ENCODE data around the gene GCLC.
"Not testable (repeated sequence)": the region's sequence is repeated elsewhere in the genome, so short reads cannot be mapped to it uniquely, and the experiment has no call there.

The GCLC gene

DNA sequence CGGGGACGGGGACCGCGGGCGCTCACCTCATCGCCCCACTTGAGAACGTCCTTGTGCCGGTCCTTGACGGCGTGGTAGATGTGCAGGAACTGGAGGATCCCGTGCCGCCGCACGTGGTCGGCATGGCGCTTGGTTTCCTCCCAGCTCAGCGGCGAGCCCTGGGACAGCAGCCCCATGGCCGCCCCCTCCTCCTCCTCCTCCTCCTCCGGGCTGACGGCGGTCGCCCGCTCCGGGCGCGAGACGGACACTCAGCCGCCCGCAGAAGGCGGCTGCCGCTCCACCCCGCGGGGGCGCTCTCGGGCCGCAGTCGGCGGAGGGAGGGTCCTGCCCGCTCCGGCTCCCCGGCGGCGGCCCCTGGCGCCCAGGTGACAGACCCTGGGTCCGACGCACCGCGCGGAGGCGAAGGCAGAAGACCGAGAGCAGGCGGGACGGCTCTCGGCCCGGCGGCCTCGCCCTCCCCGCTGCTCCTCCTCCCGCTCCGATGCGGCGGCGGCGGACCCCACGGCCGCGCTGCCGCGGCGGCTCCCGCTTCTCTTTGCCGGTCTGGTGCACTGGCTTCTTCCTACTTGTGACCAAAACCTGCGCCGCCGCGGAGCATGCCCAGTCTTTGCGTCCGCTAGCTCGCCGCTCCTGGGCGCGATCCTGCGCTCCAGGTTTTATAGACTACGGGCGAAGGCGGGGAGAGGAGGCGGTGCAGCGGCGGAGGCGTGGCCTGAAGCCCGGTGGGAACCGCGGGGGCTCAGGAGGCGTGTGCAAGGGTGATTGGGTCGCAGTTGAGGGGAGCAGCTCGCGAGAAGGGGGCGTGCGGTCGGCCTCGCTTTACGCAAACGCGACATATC is at the start of gene GCLC:
TSS of gene GCLC (minus strand) at position 632 of the 839 bp plus-strand sequence. CDS start at position 176, 456 bp downstream.
- peak; percentile 79 to 97 (median 93) for DNase-seq
- intact Hi-C loops (cut with DNase I) = loop anchor here (5.0 to 10.0 kb wide), 4 partner anchors 50 to 183 kb away; no protein-coding TSS in a partner anchor

DNA sequence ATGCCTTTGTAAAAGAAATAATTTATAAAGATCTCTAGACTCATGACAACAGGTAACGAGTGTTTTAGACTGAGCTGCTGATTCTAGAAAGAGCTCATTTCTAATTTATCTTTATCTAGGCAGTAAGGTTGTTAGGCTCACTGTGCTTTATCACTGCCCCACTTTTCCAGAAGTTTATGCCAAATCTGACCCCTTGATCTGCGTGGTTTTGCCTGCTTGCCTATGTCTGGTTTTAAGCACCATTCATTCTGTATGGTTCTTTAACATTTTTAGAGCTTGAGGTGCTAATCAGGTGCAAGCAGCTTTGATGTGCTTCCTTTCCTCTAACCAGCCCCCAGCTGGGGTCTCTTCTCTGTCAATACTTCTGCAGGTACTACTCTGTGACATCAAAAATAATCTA is 49.7 kb upstream of the GCLC start:
- intact Hi-C loops (cut with DNase I) = no loop called here
- no peak for DNase-seq

DNA sequence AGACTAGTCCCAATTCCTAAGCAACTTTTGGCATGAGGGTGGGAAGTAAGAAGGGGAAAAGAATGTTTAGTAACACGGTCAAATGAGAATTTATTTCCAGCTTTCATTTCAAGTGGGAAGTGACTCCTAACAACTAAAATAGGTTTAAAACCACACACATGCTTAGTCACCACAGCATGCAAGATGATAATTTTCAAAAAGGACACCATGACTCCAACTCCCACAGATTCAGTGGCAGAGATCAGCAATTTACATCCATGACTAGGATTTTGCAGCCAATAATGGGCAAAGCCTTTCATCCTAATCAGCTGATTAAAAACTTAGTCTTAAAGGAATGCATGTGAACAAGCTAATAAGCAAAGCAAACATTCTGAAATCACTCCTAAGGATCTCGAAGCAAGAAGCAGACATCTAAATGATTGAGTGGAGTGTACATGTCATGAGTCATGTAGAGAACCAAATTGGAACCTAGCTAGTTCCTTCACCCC is 48.1 kb upstream of the GCLC start:
- intact Hi-C loops (cut with DNase I) = no loop called here
- no peak for DNase-seq

DNA sequence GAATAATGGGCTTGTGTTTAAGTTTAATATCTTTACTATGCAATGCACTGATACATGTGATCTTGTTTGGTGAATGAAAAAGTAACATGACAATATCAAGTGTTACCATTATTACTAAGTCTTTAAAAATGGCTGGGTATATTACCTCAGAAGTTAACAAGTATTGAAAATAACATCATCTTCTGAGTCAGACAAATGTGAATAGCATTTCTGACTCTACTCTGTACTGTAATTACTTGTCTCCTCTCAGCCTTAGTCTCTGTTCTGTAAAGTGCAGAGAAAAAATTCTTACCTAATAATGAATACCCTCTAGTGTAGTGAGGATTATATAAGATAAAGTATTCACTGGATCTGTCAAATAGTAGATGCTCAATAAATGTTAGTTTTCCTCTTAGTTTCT is 47.0 kb upstream of the GCLC start:
- intact Hi-C loops (cut with DNase I) = no loop called here
- DNase-seq = no peak

DNA sequence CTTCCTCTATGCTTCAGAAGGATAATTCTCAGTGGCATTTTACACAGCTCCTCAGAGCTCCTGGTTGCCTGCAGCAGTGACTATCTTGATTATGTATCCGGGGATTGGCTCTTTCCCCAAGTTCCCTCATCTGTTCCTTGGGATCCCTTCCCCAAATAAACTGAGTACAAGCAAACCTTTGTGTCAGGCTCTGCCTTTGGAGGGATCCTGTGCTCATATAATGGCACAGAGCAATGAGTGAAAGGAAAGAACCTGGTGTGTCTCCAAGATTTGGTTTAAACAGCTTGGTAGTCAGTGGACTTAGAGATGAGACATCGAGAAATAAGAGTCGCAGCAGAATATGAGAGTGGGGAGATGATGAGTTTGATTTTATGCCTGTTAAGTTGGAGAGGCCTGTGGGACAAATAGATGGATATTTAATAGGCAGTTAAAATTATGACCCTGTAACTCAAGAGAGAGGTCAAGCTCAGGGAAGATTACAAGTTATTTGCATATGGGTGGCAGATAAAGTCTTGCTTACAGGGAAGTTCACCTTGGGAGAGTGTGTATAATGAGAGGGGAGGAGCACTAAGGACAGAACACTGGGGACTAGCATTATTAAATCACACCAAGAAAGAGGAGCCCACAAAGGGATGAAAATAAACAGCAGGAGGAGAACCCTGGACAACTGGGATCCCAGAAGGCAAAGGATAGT is 44.1 kb upstream of the GCLC start:
- peak in 2 of 42 donors; percentile 15 to 33 for DNase-seq
- intact Hi-C loops (cut with DNase I) = no loop called here

DNA sequence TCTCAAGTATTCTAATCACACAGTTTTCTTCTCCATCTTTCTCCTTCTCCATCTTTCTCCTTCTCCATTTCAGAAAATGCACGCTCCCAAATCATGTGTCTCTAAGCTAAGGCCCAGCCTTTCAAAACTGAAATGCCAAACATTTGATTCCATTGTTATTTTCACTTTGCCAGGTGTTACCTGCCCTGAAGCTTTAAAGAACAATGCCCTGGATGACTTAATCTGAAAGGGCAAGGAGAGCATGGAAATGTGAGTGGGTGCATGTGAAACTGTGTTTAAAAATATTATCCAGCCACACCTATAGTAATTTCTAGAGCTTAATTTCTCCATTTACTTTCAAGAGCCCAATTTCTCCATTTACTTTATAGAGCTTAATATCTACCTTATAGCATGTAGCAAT is 42.4 kb upstream of the GCLC start:
- no peak for DNase-seq
- intact Hi-C loops (cut with DNase I) = no loop called here

DNA sequence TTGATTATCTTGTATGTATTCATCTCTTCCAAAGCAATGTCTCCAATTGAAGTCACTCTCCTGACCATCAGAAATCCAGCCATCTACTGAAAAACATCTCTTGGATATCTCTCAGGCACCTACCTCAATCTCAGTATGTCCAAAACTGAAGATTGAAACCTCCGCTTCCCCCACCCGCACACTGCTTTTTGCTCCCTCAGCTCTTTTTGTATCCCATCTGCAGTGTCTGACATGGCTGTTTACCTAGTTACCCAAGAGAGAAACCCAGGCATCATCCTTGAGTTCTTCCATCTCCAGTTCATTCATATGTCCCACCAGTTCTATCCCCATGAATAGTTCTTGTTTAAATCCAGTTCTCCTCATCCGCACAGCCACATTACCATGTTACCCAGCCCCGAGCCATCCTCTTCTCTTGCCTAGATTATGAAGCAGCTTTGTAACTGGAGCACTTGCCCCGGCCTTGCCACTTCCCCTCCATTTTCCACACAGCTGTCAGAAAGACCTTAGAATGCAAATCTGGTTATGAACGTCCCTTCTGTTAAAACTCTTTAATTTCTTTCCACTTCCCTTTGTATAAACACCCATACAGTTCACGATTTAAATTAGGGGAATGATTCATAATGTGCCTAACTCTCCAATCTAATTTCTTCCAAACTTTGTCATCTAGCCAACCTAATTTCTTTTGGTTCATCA is 40.5 kb upstream of the GCLC start:
- intact Hi-C loops (cut with DNase I) = no loop called here
- no peak for DNase-seq

DNA sequence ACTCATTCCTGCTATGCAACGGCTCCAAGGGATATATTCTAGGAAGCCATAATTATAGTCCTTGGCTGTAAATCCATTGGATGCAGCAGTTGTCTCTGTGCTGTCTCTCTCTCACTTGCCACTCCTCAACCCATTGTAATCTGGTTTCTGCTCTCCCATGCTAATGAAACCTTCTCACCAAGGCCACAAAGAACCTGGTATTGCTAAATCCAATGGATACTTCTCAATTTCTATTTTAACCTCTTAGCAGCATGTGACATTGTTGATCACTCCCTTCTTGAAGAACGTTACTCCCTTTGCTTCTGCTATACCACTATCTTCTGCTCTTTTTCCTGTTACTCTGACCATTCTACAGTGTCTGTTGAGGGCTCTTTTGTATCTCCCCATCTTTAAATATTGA is 39.8 kb upstream of the GCLC start:
- intact Hi-C loops (cut with DNase I) = no loop called here
- no peak for DNase-seq

DNA sequence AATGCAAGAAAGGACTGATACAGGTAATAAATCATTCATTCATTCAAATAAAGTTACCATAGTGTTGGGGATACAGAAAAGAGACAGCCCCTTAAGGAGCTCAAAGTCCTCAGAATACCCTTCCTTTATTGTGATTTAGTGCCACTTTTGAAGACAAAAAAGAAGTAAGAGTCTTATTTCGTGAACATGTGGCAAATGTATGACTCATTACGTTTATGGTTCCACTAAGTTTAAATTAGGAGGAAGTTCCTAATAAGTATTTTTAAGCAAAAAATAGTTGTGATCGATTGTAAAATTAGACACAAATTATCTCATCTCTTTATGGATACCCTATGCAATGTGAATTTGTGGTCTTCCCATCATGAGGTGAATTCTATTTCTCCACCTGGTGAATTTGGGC is 38.5 kb upstream of the GCLC start:
- no peak for DNase-seq
- intact Hi-C loops (cut with DNase I) = no loop called here

DNA sequence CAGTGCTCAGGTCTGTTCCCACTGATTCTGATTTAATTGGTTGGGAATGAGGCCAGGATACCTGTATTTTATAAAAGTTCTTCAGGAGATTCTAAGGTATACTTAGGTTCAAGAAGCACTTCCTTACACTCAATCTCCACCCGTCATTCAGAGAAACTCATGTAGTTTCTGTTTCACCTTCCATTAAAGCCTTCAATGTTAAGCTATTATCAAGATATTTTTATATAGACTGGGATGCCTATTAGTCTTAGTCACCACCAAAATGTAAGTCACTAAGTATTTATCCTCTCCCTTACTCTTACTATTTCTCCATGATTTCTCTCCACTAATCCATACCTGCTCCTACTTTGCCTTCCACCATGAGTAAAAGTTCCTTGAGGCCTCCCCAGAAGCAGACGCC is 38.1 kb upstream of the GCLC start:
- no peak for DNase-seq
- intact Hi-C loops (cut with DNase I) = no loop called here

DNA sequence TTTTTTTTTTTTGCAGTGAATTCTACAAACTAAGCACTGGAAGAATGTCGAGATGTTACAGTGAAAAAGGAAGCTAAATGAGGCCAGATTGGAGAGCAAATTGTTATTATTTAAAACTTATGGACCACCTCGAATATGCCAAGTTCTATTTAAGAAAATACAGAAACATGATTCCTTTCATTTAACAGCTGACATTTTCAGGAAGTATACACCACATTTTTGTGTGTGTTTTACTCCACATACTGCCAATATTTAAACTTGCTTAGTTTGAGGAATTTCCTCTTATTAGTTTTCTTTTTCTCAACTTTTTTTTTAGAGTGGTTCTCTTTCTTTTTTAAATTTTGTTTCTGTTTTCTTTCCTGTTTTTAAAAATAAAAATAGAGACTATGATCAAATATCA is 37.0 kb upstream of the GCLC start:
- intact Hi-C loops (cut with DNase I) = no loop called here
- no peak for DNase-seq

DNA sequence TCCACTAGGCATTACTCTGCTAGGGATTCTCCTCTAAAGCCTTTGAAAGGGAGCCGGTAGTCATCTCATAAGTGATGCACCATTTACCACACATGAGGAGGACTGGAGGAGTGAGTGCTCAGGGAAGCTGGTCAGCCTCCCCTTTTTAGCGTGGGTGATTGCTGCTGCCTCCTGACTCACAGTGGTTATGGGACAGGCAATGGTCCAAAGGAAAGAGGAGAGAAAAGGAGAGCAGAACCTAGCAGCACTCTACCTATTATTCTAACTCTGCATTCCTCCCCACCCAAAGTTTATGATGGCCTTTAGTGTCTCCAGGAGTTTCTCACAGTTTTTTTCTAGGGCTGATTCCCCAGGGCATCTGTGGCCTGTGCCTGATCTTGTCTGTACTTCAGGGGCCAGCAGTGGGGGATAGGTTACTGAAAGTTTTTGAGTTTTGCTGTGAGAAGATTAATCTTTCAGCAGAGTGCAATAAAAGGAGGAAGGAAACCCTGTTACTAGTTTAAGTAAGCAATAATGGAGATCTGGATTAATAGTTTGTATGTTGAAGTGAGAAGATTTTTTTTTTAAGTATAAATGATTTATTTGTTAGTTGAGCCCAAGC is 36.4 kb upstream of the GCLC start:
- no peak for DNase-seq
- intact Hi-C loops (cut with DNase I) = no loop called here

DNA sequence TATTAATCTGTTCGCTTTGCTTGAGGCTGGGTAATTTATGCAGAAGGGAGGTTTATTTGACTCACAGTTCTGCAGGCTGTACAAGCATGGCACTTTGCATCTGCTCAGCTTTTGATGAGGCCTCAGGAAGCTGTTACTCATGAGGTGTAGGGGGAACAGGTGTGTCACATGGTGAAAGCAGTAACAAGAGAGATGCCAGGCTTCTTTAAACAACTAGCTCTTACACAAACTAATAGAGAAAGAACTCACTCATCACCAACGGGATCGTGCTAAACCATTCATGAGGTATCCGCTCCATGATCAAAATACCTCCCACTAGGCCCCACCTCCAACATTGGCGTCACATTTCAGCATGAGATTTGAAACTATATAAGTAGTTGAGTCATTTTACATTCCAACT is 34.4 kb upstream of the GCLC start:
- no peak for DNase-seq
- intact Hi-C loops (cut with DNase I) = no loop called here

DNA sequence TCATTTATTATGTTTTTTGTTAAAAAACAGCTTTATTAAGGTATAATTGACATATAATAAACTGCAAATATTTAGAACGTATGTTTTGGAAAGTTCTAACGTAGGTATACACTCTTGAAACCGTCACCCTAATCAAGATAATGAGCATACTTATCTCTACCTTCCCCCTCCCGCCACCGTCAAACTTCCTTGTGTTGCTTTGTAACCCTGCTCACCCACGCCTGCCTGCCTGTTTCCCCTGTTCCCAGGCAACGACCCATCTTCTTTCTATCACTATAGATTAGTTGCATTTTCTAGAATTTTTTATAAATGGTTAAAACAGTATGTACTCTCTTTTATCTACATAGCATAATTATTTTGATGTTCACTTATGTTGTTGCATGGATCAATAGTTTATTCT is 33.5 kb upstream of the GCLC start:
- peak in 39 of 42 donors; percentile 23 to 90 (median 61) for DNase-seq
- intact Hi-C loops (cut with DNase I) = no loop called here

DNA sequence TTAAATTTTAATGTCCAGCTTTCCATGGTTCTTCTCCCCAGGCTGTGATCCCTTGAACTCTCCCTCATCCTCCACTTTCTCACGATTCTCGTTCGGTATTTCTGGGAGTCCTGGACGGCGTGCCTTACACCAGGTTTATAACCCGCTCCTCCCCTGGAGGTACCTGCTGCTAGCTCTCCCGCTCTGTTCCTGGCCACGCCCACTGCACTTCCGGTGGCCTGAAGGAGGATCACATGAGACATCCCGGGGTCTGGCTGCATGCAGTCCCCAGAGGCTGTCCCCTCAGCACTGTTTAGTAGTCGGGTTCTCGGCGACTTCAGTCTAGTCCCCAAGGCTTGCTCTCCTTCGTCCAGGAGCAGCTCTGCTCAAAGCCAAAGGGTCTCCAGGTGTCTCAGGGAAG is 28.4 kb upstream of the GCLC start:
- intact Hi-C loops (cut with DNase I) = no loop called here

DNA sequence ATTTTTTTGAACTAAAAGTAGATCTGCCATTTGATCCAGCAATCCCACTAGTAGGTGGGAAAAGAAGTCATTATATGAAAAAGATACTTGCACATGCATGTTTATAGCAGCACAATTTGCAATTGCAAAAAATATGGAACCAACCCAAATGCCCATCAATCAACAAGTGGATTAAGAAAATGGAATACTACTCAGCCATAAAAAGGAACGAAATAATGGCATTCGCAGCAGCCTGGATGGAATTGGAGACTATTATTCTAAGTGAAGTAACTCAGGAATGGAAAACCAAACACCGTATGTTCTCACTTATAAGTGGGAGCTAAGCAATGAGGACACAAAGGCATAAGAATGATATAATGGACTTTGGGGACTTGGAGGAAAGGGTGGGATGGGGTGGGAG is 27.5 kb upstream of the GCLC start:
- DNase-seq = not testable (repeated sequence)

More for the DNA sequence above, 28.4 kb upstream of the GCLC start:
- DNase-seq = no peak

DNA sequence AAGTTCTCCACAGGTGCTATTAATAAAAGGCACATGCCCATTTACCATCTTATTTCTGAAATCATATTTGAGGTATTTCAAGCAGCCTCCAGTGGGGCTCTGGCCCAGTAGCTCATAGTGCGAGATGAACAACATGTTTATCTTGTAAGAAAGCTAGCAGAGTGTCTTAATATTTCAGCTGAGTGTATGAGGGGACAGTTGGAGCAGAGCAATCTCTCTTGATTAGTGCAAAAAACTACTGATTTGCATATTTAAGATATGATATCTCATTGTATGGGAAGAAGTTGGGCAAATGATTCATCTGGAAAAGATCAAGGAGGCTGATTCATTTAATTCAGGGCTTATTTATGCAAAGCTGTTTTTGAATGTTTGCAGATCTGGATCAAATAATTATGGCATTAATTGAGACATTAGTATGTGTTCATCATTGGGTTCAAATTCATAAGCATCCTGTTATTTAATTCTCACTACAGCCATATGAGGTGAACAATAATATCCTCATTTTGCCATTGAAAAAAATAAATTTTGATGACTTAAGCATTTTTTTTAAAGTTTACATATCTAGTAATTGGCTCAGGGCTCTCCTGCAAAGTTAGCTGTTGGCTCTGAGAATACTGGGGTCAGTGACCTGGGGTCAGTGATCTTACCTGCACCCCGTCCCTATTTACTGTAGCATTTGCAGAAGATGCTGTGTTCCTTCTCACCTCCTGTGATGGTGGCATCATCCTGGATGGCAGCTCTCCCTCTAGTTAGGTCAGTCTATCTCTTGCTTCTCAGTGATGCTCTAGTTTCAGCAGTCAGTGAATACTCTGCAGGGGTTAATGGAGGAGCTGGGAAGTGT is 24.1 kb upstream of the GCLC start:
- intact Hi-C loops (cut with DNase I) = no loop called here

More for the DNA sequence above, 27.5 kb upstream of the GCLC start:
- intact Hi-C loops (cut with DNase I) = not testable (repeated sequence)

DNA sequence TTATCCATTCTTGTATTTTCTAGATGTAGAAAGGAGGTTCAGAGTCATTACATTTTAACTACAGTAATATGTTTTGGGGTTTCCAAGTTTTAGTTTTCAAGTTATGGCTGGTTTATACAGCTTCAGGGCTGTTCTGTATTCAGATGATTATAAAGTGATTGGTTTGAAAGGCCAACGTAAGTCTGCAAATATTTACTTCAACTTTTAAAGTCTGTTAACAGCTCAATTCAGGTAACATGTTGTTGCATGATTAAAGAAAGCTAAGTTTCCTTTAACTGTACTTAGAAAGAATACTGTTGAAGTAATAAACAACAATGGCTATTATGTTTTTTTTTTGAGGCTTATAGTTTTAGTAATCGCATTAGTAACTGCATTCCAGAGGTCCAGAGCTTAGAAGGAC is 22.8 kb upstream of the GCLC start:
- DNase-seq = no peak
- intact Hi-C loops (cut with DNase I) = no loop called here

More for the DNA sequence above, 24.1 kb upstream of the GCLC start:
- no peak for DNase-seq

DNA sequence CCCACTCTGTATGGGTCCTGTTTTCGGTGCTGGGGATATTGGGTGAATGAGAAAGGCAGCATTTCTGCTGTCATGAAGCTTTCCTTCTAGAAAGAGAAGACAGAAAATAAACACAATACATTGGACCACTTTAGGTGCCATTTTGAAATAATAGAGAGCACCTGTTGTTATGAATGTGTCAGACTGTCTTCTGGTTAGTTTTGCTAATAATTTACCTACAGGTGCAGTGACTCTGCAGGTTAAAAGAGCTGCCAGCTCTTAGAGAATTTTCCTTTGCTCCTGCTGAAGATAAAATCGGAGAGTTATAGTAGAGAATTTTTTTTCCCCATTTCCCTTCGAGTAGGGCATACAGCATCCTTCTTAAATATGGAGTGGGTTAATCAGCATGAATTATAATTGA is 21.9 kb upstream of the GCLC start:
- intact Hi-C loops (cut with DNase I) = no loop called here
- DNase-seq = no peak

Measured in head of caudate nucleus (tissue), 42 donors.